C4-2B (cell line): ENCODE results near the gene HNRNPH1.

ENCODE experiments used
- H3K27ac ChIP-seq: fragments of 450-650 bp; 2 replicates; pipeline ENCODE4 v1.5.1; 2017
- ZFX ChIP-seq: fragments of 450-650 bp; IDR thresholded peaks from 2 replicates; pipeline ENCODE4 v1.6.1; 2017
- TF ChIP-seq, protein P1 (sequence below): fragments of 450-650 bp; conservative IDR thresholded peaks from 2 replicates; pipeline ENCODE4 v1.5.1; 2017; ENCODE audit warnings: mild to moderate bottlenecking

HNRNPH1 gene

DNA sequence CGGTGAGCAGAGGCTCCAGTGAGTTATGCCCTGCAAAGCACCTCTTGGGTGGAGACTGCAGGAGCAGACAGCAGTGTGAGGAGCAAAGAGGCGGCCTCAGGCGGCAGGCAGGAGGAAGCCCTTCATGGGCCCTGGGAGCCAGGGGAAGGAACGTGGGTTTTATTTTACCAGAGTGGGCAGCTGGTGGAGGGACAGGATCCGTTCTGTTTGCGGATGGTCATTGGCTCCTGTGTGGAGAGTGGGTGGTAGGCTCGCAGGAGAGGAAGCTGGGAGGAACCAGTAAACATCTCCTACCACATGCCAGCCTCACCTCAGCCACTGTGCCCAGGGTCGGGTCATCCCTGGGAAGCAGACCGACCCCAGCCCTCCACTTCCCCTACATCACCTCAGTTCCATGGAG is 24.4 kb downstream of the HNRNPH1 start:
- H3K27ac ChIP-seq = no peak overlapping the region
- TF ChIP-seq ZFX = no peak
- TF ChIP-seq, protein P1, sequence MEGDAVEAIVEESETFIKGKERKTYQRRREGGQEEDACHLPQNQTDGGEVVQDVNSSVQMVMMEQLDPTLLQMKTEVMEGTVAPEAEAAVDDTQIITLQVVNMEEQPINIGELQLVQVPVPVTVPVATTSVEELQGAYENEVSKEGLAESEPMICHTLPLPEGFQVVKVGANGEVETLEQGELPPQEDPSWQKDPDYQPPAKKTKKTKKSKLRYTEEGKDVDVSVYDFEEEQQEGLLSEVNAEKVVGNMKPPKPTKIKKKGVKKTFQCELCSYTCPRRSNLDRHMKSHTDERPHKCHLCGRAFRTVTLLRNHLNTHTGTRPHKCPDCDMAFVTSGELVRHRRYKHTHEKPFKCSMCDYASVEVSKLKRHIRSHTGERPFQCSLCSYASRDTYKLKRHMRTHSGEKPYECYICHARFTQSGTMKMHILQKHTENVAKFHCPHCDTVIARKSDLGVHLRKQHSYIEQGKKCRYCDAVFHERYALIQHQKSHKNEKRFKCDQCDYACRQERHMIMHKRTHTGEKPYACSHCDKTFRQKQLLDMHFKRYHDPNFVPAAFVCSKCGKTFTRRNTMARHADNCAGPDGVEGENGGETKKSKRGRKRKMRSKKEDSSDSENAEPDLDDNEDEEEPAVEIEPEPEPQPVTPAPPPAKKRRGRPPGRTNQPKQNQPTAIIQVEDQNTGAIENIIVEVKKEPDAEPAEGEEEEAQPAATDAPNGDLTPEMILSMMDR = no peak

DNA sequence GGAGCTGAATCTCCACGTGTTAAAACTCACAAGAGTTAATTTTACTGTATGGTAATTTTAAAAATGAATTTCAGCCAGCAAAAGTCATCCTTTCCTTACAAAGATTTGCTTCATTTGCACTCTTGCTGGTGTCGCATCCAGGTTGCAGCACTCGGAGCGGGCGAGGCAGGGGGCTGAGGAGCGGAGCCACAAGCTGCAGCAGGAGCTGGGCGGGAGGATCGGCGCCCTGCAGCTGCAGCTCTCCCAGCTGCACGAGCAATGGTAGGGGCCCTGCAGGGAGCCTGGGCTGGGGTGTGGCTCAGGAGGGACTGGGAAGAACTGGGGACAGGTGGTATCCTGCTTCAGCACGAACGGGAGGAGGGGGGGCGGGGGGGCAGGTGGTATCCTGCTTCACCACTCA is 27.1 kb downstream of the HNRNPH1 start:
- H3K27ac ChIP-seq = no peak overlapping the region
- TF ChIP-seq ZFX = no peak
- TF ChIP-seq, protein P1 = no peak

DNA sequence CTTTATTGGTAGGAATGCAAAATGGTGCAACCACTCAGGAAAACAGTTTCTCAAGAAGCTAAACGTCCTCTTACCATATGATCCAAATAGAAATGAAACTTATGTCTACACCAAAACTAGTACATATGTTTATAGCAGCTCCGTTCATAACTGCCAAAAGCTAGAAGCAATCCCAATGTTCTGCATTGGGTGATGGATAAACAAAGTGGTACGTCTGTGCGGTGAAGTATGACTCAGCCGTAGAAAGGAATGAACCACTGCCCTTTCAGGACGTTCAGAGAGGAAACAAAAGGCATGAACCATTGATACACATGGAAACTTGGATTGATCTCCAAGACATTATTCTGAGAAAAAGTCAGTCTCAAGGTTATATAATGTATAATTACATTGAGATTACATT is 27.6 kb downstream of the HNRNPH1 start:
- TF ChIP-seq ZFX = no peak
- TF ChIP-seq, protein P1 = no peak
- no peak overlapping the region for H3K27ac ChIP-seq

DNA sequence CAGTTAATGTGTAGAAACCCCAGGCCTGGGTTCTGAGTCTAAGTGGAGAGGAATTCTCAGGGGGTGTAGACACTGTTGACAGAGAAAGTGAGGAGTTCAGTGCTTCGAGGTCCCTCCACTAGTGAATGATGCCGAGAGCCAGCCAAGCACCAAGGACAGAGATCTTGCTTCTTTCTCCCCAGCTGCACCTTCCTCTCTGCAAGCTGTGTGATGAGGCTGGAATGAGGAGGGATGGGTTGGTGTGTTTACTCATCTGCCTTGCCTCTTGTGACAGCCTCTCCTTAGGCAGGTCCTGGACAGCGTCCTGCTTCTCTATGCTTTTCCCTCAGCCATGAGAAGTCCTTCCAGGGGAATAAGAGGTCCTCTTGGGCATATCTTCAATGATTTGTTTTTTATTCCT is 35.3 kb downstream of the HNRNPH1 start:
- no peak overlapping the region for H3K27ac ChIP-seq
- TF ChIP-seq, protein P1 = no peak
- no peak for TF ChIP-seq ZFX

DNA sequence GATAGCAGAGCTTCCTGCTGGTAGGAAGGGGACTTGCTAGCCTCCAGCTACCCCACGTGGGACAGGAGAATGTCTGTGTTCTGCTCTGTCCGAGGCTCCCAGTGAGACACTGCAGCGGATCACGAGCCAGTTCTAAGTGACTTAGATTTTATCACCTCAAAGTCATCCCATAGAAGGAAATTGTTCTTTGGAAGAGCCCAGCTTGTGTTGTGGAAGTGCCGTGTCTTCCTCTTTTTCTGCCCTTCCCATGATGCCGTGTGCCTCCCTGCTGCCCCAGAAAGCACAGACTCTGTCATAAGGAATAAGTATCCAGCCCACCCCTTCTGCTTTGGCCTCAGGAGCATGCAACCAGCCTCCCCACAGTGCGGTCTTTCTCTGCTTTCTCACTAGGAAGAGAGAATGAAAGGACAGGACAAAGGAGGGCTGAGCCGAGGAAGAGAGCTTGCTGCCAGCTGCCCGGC is 37.5 kb downstream of the HNRNPH1 start:
- no peak overlapping the region for H3K27ac ChIP-seq
- TF ChIP-seq, protein P1 = no peak
- TF ChIP-seq ZFX = no peak

DNA sequence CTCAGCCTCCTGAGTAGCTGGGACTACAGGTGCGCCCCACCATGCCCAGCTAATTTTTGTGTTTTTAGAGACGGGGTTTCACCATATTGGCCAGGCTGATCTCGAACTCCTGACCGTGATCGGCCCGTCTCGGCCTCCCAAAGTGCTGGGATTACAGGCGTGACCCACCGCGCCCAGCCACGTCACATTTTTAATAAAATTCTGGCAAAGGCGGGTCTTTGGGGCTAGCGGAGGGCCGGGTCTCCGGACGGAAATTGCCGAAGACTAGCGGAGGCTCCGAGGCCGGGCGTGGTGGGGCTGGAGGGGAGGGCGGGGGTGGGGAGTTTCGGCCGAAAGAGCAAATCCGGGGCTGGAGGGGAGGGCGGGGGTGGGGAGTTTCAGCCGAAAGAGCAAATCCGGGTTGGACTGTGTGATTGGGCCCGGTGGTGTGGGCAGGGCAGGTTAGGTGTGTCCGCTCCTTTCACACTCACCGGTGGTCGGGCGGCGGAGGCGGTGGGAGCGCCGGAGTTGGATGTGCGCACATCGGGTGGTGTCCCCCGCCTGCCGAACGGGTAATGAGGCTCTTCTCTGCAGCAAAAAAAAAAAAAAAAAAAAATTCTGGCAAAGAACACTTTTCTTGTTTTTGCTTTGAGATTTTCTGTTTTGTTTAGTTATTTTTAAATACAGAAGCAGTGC is 46.0 kb downstream of the HNRNPH1 start:
- TF ChIP-seq, protein P1 = no peak
- no peak for TF ChIP-seq ZFX
- no peak overlapping the region for H3K27ac ChIP-seq

DNA sequence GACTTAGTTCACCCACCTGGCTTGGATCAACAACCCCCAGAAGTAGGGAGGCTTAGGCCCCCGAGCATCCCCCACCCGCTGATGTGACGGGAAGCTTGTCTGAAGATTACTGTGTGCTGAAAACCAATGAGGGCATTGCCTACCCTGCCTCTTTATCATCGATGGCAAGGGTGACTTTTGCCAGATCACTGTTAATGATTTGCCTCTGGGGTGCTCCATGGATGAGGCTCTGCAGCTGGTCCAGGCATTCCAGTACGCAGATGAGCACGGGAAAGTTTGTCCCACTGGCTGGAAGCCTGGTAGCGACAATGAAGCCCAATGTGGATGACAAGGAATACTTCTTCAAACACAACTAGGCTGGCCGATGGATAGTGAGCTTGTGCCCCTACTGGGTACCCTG is 51.1 kb downstream of the HNRNPH1 start:
- TF ChIP-seq, protein P1 = no peak
- no peak for TF ChIP-seq ZFX
- no peak overlapping the region for H3K27ac ChIP-seq
